Measurements from ENCODE around the gene PIP5K1A.

Gene PIP5K1A

GRCh38 chr1:151164732-151165280, 33.5 kb upstream of the PIP5K1A start:
- peak overlapping the region; percentile 99 for H3K4me3 ChIP-seq (ENCODE audit: low read length)
- TF ChIP-seq CTCF (conservative IDR thresholded peaks at IDR 0.05; ENCODE audit: low read depth, low read length): no peak
- no peak for DNase-seq (ENCODE audit: low read depth)

GRCh38 chr1:151165281-151165737, 33.0 kb upstream of the PIP5K1A start:
- peak overlapping the region; percentile 99 for H3K4me3 ChIP-seq (ENCODE audit: low read length)
- DNase-seq (ENCODE audit: low read depth): no peak
- no peak for TF ChIP-seq CTCF (conservative IDR thresholded peaks at IDR 0.05; ENCODE audit: low read depth, low read length)

GRCh38 chr1:151165738-151166504, 32.4 kb upstream of the PIP5K1A start, which contains the start of the genes LYSMD1 and SCNM1:
TSS of gene LYSMD1 (minus strand) at chr1:151165902. CDS start at chr1:151165258, 644 bp downstream.
TSS of gene SCNM1 (plus strand) at chr1:151166144. CDS start at chr1:151166153, 9 bp downstream.
- TF ChIP-seq CTCF (conservative IDR thresholded peaks at IDR 0.05; ENCODE audit: low read depth, low read length): no peak
- peak; percentile 97 for DNase-seq (ENCODE audit: low read depth)

GRCh38 chr1:151166505-151166956, 31.8 kb upstream of the PIP5K1A start:
- TF ChIP-seq CTCF (conservative IDR thresholded peaks at IDR 0.05; ENCODE audit: low read depth, low read length): no peak
- no peak for DNase-seq (ENCODE audit: low read depth)
- peak overlapping the region; percentile 99 for H3K4me3 ChIP-seq (ENCODE audit: low read length)

More at GRCh38 chr1:151165738-151166504, 32.4 kb upstream of the PIP5K1A start, which contains the start of the genes LYSMD1 and SCNM1:
- peak within 1 kb of the TSS; percentile 99 for H3K4me3 ChIP-seq (ENCODE audit: low read length)

GRCh38 chr1:151167116-151167515, 31.2 kb upstream of the PIP5K1A start:
- no peak for TF ChIP-seq CTCF (conservative IDR thresholded peaks at IDR 0.05; ENCODE audit: low read depth, low read length)
- peak overlapping the region; percentile 99 for H3K4me3 ChIP-seq (ENCODE audit: low read length)

GRCh38 chr1:151171190-151171589, 27.2 kb upstream of the PIP5K1A start:
- no peak overlapping the region for H3K4me3 ChIP-seq (ENCODE audit: low read length)
- no peak for DNase-seq (ENCODE audit: low read depth)
- TF ChIP-seq CTCF (conservative IDR thresholded peaks at IDR 0.05; ENCODE audit: low read depth, low read length): no peak

More at GRCh38 chr1:151167116-151167515, 31.2 kb upstream of the PIP5K1A start:
- DNase-seq (ENCODE audit: low read depth): no peak
